ENCODE data around the gene KCNK7.

Gene KCNK7

GRCh38 chr11:65618763-65619162, 23.2 kb upstream of the KCNK7 start:
- no peak overlapping the region for H3K4me2 ChIP-seq (ENCODE audit: low read length)
- peaks cover 5% of the 10 kb centered on the region for H3K4me1 ChIP-seq
- no peak overlapping the region for H3K4me3 ChIP-seq (ENCODE audit: low read depth, low read length)
- no peak for TF ChIP-seq CTCF (IDR thresholded peaks at IDR 0.05)
- no peak overlapping the region for H3K27ac ChIP-seq
- H3K9ac ChIP-seq, result no peak overlapping the region
- H3K9me3 ChIP-seq (ENCODE audit: control insufficient read depth, low read length), result no peaks in the 10 kb centered on the region
- H3K79me2 ChIP-seq, result no peaks in the 10 kb centered on the region
- H3K27me3 ChIP-seq (ENCODE audit: control insufficient read depth, insufficient read depth, low read length), result no peaks in the 10 kb centered on the region
- H2AFZ ChIP-seq, result no peak overlapping the region
- H3K36me3 ChIP-seq (ENCODE audit: control insufficient read depth, insufficient read depth, low read length), result no peaks in the 10 kb centered on the region

DNA sequence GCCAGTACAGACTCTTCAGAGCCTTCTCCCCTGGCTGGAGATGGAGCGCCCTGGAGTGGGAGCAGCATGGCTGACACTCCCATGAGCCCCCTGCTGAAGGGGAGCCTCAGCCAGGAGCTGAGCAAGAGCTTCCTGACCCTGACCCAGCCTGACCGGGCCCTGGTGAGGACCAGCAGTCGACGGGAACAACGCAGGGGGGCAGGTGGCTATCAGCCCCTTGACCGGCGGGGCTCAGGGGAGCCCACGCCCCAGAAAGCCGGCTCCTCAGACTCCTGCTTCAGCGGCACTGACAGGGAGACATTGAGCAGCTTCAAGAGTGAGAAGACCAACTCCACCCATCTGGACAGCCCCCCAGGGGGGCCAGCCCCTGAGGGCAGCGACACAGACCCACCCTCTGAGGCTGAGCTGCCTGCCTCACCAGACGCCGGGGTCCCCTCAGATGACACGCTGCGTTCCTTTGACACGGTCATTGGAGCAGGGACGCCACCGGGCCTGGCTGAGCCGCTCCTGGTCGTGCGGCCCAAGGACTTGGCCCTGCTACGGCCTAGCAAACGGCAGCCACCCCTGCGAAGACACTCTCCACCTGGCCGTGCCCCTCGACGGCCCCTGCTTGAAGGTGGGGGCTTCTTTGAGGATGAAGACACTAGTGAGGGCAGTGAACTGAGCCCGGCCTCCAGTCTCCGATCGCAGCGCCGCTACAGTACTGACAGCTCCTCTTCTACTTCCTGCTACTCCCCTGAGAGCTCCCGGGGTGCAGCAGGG, 22.6 kb upstream of the KCNK7 start:
- Histone ChIP-seq H3K4me2 (ENCODE audit: low read length) (no peak overlapping the region), H3K36me3 (ENCODE audit: control insufficient read depth, insufficient read depth, low read length) (no peaks in the 10 kb centered on the region), H3K4me1 (peaks cover 5% of the 10 kb centered on the region), H3K27me3 (ENCODE audit: control insufficient read depth, insufficient read depth, low read length) (no peaks in the 10 kb centered on the region), H3K9me3 (ENCODE audit: control insufficient read depth, low read length) (no peaks in the 10 kb centered on the region), H3K4me3 (ENCODE audit: low read depth, low read length) (no peak overlapping the region), H3K9ac (no peak overlapping the region), H3K27ac (no peak overlapping the region), H2AFZ (no peak overlapping the region), H3K79me2 (no peaks in the 10 kb centered on the region)
- TF ChIP-seq CTCF (IDR thresholded peaks at IDR 0.05), result no peak

GRCh38 chr11:65617136-65617850, 21.7 kb upstream of the KCNK7 start:
- no peak for TF ChIP-seq CTCF (IDR thresholded peaks at IDR 0.05)
- Histone ChIP-seq H3K27ac (no peak overlapping the region), H3K9me3 (ENCODE audit: control insufficient read depth, low read length) (no peaks in the 10 kb centered on the region), H3K4me1 (peaks cover 5% of the 10 kb centered on the region), H2AFZ (no peak overlapping the region), H3K79me2 (no peaks in the 10 kb centered on the region), H3K9ac (no peak overlapping the region), H3K4me3 (ENCODE audit: low read depth, low read length) (no peak overlapping the region), H3K27me3 (ENCODE audit: control insufficient read depth, insufficient read depth, low read length) (no peaks in the 10 kb centered on the region), H3K36me3 (ENCODE audit: control insufficient read depth, insufficient read depth, low read length) (no peaks in the 10 kb centered on the region), H3K4me2 (ENCODE audit: low read length) (no peak overlapping the region)

DNA sequence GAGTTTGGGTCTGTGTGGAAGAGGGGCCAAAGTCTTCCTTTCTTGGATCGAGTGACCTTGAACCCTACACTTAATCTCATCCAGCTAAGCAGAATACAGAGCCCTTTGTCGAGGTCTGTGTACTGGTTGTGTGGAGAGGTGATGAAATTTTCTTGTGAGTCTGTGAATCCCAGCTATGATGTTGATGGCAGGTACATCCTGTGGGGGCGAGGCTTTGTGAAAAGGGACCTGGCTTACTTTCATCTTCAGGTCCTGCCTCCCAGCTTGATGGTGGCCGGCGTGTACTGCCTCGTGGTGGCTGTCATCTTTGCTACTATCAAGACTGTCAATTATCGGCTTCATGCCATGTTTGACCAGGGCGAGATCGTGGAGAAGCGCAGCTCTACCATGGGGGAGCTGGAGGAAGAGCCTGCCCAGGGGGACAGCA, 21.0 kb upstream of the KCNK7 start:
- H3K27ac ChIP-seq, result no peak overlapping the region
- H3K4me3 ChIP-seq (ENCODE audit: low read depth, low read length), result peak overlapping the region; percentile 67
- no peak overlapping the region for H3K9ac ChIP-seq
- no peaks in the 10 kb centered on the region for H3K27me3 ChIP-seq (ENCODE audit: control insufficient read depth, insufficient read depth, low read length)
- no peak overlapping the region for H2AFZ ChIP-seq
- no peaks in the 10 kb centered on the region for H3K79me2 ChIP-seq
- H3K36me3 ChIP-seq (ENCODE audit: control insufficient read depth, insufficient read depth, low read length), result no peaks in the 10 kb centered on the region
- peak overlapping the region; percentile 66 for H3K4me2 ChIP-seq (ENCODE audit: low read length)
- TF ChIP-seq CTCF (IDR thresholded peaks at IDR 0.05), result no peak
- no peaks in the 10 kb centered on the region for H3K9me3 ChIP-seq (ENCODE audit: control insufficient read depth, low read length)
- H3K4me1 ChIP-seq, result peaks cover 5% of the 10 kb centered on the region
